HAP-1 (cell line): ENCODE results near the gene G2E3.
"Not testable (repeated sequence)": the region's sequence is repeated elsewhere in the genome, so short reads cannot be mapped to it uniquely, and the experiment has no call there.

Experiments used
- DNase-seq, 2 experiments: peaks; one replicate each; pipeline ENCODE4 v3.0.0-alpha.2; 2016 to 2020; ENCODE audit warnings: low spot score in 2 of 2
- H3K27me3 ChIP-seq: fragments of 250-450 bp; sonication (Bioruptor Pico); 2 replicates; pipeline ENCODE4 v1.5.1; 2020; ENCODE audit warnings: low read depth, mild to moderate bottlenecking, moderate library complexity
- H3K36me3 ChIP-seq: fragments of 250-450 bp; sonication (Bioruptor Pico); replicated peaks from 2 replicates; pipeline ENCODE4 v1.5.1; 2020; ENCODE audit warnings: mild to moderate bottlenecking
- H3K4me1 ChIP-seq: fragments of 250-450 bp; sonication (Bioruptor Pico); 2 replicates; pipeline ENCODE4 v1.5.1; 2020; ENCODE audit warnings: mild to moderate bottlenecking
- H3K4me3 ChIP-seq: fragments of 250-450 bp; sonication (Bioruptor Pico); 2 replicates; pipeline ENCODE4 v1.5.1; 2020; ENCODE audit warnings: mild to moderate bottlenecking, moderate library complexity
- H3K9me3 ChIP-seq: fragments of 250-450 bp; sonication (Bioruptor Pico); 2 replicates; pipeline ENCODE4 v1.5.1; 2020; ENCODE audit warnings: mild to moderate bottlenecking, moderate library complexity
- in situ Hi-C: fragments of 300-500 bp; cut with MboI; formaldehyde crosslinking; loops from 3 replicates; pipeline ENCODE4 v1.14.3; 2020; ENCODE audit warnings: low sequenced_read_pairs, inconsistent platforms, mixed read lengths

The G2E3 gene

GRCh38 chr14:30600922-30601918, 42.3 kb downstream of the G2E3 start:
- Histone ChIP-seq H3K4me1 (no peaks in the 10 kb centered on the region), H3K27me3 (no peaks in the 10 kb centered on the region), H3K9me3 (no peaks in the 10 kb centered on the region), H3K4me3 (no peak overlapping the region), H3K36me3 (peaks cover 68% of the 10 kb centered on the region)
- in situ Hi-C loops: no loop called here
- no peak for DNase-seq

GRCh38 chr14:30603402-30603801, 44.4 kb downstream of the G2E3 start:
- in situ Hi-C loops: no loop called here
- peaks cover 65% of the 10 kb centered on the region for H3K36me3 ChIP-seq

GRCh38 chr14:30604696-30605095, 45.7 kb downstream of the G2E3 start:
- H3K27me3 ChIP-seq, in situ Hi-C loops, H3K4me3 ChIP-seq, H3K9me3 ChIP-seq, DNase-seq, H3K4me1 ChIP-seq: not testable (repeated sequence)
- peaks cover 60% of the 10 kb centered on the region for H3K36me3 ChIP-seq

More at GRCh38 chr14:30603402-30603801, 44.4 kb downstream of the G2E3 start:
- Histone ChIP-seq H3K4me1 (no peaks in the 10 kb centered on the region), H3K9me3 (no peaks in the 10 kb centered on the region), H3K4me3 (no peak overlapping the region), H3K27me3 (no peaks in the 10 kb centered on the region)
- no peak for DNase-seq

- Histone ChIP-seq H3K4me1 (no peaks in the 10 kb centered on the region), H3K4me3 (no peak overlapping the region), H3K36me3 (peaks cover 47% of the 10 kb centered on the region), H3K27me3 (no peaks in the 10 kb centered on the region), H3K9me3 (no peaks in the 10 kb centered on the region)
- in situ Hi-C loops: no loop called here
- no peak for DNase-seq
Measured at GRCh38 chr14:30607156-30607780, 48.3 kb downstream of the G2E3 start.

GRCh38 chr14:30608533-30609006, 49.6 kb downstream of the G2E3 start:
- peaks cover 44% of the 10 kb centered on the region for H3K36me3 ChIP-seq
- in situ Hi-C loops: no loop called here

GRCh38 chr14:30610787-30611343, 51.9 kb downstream of the G2E3 start:
- Histone ChIP-seq H3K27me3 (no peaks in the 10 kb centered on the region), H3K36me3 (peaks cover 38% of the 10 kb centered on the region), H3K9me3 (no peaks in the 10 kb centered on the region), H3K4me1 (no peaks in the 10 kb centered on the region), H3K4me3 (no peak overlapping the region)
- DNase-seq: peak in 1 of 2 experiments; percentile 42
- in situ Hi-C loops: no loop called here

More at GRCh38 chr14:30608533-30609006, 49.6 kb downstream of the G2E3 start:
- no peaks in the 10 kb centered on the region for H3K9me3 ChIP-seq
- H3K4me3 ChIP-seq: no peak overlapping the region
- no peak for DNase-seq
- H3K27me3 ChIP-seq: no peaks in the 10 kb centered on the region
- no peaks in the 10 kb centered on the region for H3K4me1 ChIP-seq

GRCh38 chr14:30614155-30614554, 55.2 kb downstream of the G2E3 start:
- in situ Hi-C loops: no loop called here
- Histone ChIP-seq H3K4me1 (no peaks in the 10 kb centered on the region), H3K27me3 (no peaks in the 10 kb centered on the region), H3K4me3 (no peak overlapping the region), H3K36me3 (peaks cover 34% of the 10 kb centered on the region), H3K9me3 (no peaks in the 10 kb centered on the region)
- DNase-seq: no peak

GRCh38 chr14:30620178-30620577, 61.2 kb downstream of the G2E3 start:
- in situ Hi-C loops: no loop called here
- no peaks in the 10 kb centered on the region for H3K9me3 ChIP-seq
- peaks cover 8% of the 10 kb centered on the region for H3K4me1 ChIP-seq
- H3K4me3 ChIP-seq: no peak overlapping the region
- H3K27me3 ChIP-seq: no peaks in the 10 kb centered on the region
- peaks cover 22% of the 10 kb centered on the region for H3K36me3 ChIP-seq
- no peak for DNase-seq

GRCh38 chr14:30621354-30621939, 62.5 kb downstream of the G2E3 start:
- peaks cover 8% of the 10 kb centered on the region for H3K4me1 ChIP-seq
- peaks cover 13% of the 10 kb centered on the region for H3K36me3 ChIP-seq
- H3K27me3 ChIP-seq: no peaks in the 10 kb centered on the region
- no peaks in the 10 kb centered on the region for H3K9me3 ChIP-seq
- no peak for DNase-seq
- H3K4me3 ChIP-seq: peak overlapping the region; percentile 86
- in situ Hi-C loops: no loop called here

- in situ Hi-C loops: no loop called here
- Histone ChIP-seq H3K27me3 (no peaks in the 10 kb centered on the region), H3K4me1 (peaks cover 8% of the 10 kb centered on the region), H3K36me3 (peaks cover 12% of the 10 kb centered on the region), H3K9me3 (no peaks in the 10 kb centered on the region), H3K4me3 (peak within 1 kb of the TSS; percentile 86)
- DNase-seq: peak; percentile 91 to 95
Measured at GRCh38 chr14:30621940-30622830, 63.2 kb downstream of the G2E3 start, which contains the start of gene SCFD1. SCFD1 (plus strand) TSS chr14:30622319; CDS start chr14:30622339, 20 bp downstream.

- Histone ChIP-seq H3K4me3 (peak overlapping the region; percentile 86), H3K9me3 (no peaks in the 10 kb centered on the region), H3K27me3 (no peaks in the 10 kb centered on the region), H3K4me1 (peaks cover 8% of the 10 kb centered on the region), H3K36me3 (peaks cover 10% of the 10 kb centered on the region; the same call in 1 of the 2 replicates)
- in situ Hi-C loops: no loop called here
- DNase-seq: no peak
Measured at GRCh38 chr14:30623412-30624131, 64.6 kb downstream of the G2E3 start.

GRCh38 chr14:30624132-30624423, 65.1 kb downstream of the G2E3 start:
- Histone ChIP-seq H3K36me3 (peaks cover 10% of the 10 kb centered on the region; the same call in 1 of the 2 replicates), H3K4me3 (no peak overlapping the region), H3K4me1 (peaks cover 8% of the 10 kb centered on the region), H3K27me3 (no peaks in the 10 kb centered on the region), H3K9me3 (no peaks in the 10 kb centered on the region)
- in situ Hi-C loops: no loop called here
- no peak for DNase-seq
